Heart left ventricle (tissue), 13 donors: ENCODE measurements around the gene ZIC1.

Source experiments
- CTCF ChIP-seq, 12 donors: fragments of 200-600 bp; sonication (generic) in 4 of 12; IDR thresholded peaks; one replicate each; pipeline versions ENCODE4 v1.5.0 to v1.8.0; 2018 to 2022; ENCODE audit warnings: antibody characterized with exemption in 12 of 12, mild to moderate bottlenecking in 5 of 12
- POLR2A ChIP-seq, 2 donors: fragments of 450-650 bp; IDR thresholded peaks; one replicate each; pipeline ENCODE4 v1.6.1; 2017; ENCODE audit warnings: antibody characterized with exemption in 2 of 2, mild to moderate bottlenecking in 2 of 2, moderate library complexity in 2 of 2
- donor health status: ischemic (EF 13 %, LVEDD 7.1; RV severe dilation, severe dysfunction).
- donor health status: DM: no; HTN: yes; CAD: no.
- donor health status: DM: no; HTN: no; CAD: no.
- donor health status: ischemic (EF 25% LVEDD 6.9; RV normal size, moderate dysfunction).
- donor health status: ischemic (EF 25% LVEDD 5.7; RV mildly dilated, moderate dysfunction).
- donor health status: ischemic (EF 35%, LVEDD 5.7; RV mildly dilated, moderate dysfunction).
- donor health status: nonischemic (EF 11% LVEDD 7.7; RV severe dilation, severe dysfunction).
- donor health status: DM: yes; HTN: yes; CAD: no.
- donor health status: PGD.
- donor health status: ischemic (EF 29% LVEDD 5.4; RV normal size, mild dysfunction).
- donor health status: nonischemic (EF 23%, LVEDD 6.1; RV moderate dilation, normal function).

- TF ChIP-seq CTCF (IDR thresholded peaks at IDR 0.05), result no peak
- no peak for TF ChIP-seq POLR2A (IDR thresholded peaks at IDR 0.05)
These were observed 19.4 kb upstream of the ZIC1 start for GRCh38 chr3:147389717-147390116.
